Mucosa of rectum (tissue), 2 donors: Measurements from ENCODE around the gene HUS1B.
A peak's percentile ranks its signal among the peaks of the same experiment; 100 is the strongest.

Source experiments
- H3K27ac ChIP-seq, 2 donors: one replicate each; pipeline ENCODE4 v1.7.0; 2013; ENCODE audit warnings: inconsistent platforms in 2 of 2, low read depth in 2 of 2, low read length in 2 of 2
- H3K27me3 ChIP-seq, 2 donors: one replicate each; pipeline ENCODE4 v1.7.0; 2013; ENCODE audit warnings: low read length in 2 of 2; ENCODE audit not compliant: control insufficient read depth in 2 of 2, insufficient read depth in 2 of 2
- H3K36me3 ChIP-seq, 2 donors: one replicate each; pipeline ENCODE4 v1.7.0; 2013; ENCODE audit warnings: low read length in 2 of 2; ENCODE audit not compliant: control insufficient read depth in 2 of 2, insufficient read depth in 2 of 2
- H3K4me1 ChIP-seq, 2 donors: one replicate each; pipeline ENCODE4 v1.7.0; 2013; ENCODE audit warnings: low read length in 2 of 2, mild to moderate bottlenecking in 1 of 2; ENCODE audit not compliant: control insufficient read depth in 2 of 2, insufficient read depth in 2 of 2
- H3K4me3 ChIP-seq, 2 donors: one replicate each; pipeline ENCODE4 v1.7.0; 2013; ENCODE audit warnings: low read length in 2 of 2
- H3K9ac ChIP-seq, 2 donors: one replicate each; pipeline ENCODE4 v1.7.0; 2013; ENCODE audit warnings: low read length in 2 of 2, low read depth in 1 of 2, mild to moderate bottlenecking in 1 of 2
- H3K9me3 ChIP-seq, 2 donors: one replicate each; pipeline ENCODE4 v1.7.0; 2013; ENCODE audit warnings: low read length in 2 of 2; ENCODE audit not compliant: control insufficient read depth in 2 of 2
- donor health status: healthy.
- donor health status: Normal muscosa, but diverticular disease.

The HUS1B gene

DNA sequence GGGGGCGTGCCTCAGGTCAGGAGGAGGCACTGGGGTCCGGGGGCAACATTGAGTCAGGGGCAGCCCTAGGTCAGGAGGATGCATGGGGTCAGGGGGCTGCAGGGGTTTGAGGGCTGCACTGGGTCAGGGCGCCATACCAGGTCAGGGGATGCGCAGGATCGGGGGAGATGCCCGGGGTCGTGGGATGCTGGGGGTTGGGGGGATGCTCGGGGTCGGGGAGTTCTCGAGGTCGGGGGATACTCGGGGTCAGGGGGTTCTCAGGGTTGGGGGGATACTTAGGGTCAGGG is 36.8 kb upstream of the HUS1B start:
- no peaks in the 10 kb centered on the region for H3K27me3 ChIP-seq
- H3K36me3 ChIP-seq: no peaks in the 10 kb centered on the region
- H3K4me1 ChIP-seq: peaks cover 10 to 14% of the 10 kb centered on the region in 2 donors
- peak overlapping the region; percentile 71 to 91 for H3K4me3 ChIP-seq
- H3K9ac ChIP-seq: peak overlapping the region in 1 of 2 donors; percentile 73
- H3K9me3 ChIP-seq: no peaks in the 10 kb centered on the region
- no peak overlapping the region for H3K27ac ChIP-seq

DNA sequence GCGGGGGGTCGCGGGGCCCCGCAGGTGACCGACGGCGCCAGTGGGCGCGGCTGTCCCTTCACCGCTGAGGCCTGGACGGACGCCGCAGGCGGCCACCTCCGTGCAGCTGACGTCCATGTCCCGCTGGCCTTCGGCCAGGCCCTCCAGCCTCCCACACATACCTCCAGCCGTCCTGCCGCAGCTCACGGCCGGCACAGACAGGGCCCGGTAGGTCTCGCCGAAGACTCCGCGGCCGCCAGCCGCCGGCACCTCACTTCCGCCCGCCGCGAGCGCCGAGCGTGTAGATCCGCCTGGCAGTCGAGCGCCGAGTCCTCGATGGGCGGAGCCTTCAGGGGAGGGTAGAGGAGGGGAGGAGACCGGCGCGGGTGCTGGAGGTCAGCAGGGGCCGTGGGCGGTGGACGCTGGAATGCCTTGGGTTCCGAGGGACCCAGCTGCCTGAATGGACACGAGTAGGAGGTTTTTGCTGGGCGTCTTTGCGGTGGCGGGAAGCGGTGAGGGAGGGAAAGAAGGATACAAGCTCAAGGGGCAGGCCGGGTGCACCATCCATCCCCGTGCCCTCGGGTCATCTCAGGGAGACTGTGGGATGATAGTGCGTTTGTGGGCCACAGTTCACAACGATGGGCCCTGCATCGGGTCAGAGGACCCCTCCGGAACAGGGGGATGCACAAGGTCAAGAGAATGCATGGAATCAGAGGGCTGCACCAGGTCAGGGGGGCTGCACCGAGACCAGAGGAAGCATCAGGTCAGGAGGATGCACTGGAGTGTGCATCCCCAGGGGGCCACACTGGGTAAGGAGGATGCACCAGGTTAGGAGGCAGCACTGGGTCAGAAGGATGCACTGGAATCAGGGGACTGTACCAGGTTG is 36.2 kb upstream of the HUS1B start, which contains the start of gene EXOC2:
EXOC2 (minus strand) TSS at position 282 of the 865 bp plus-strand sequence. CDS start 55,321 bp downstream, outside the sequence.
- peak within 1 kb of the TSS; percentile 73 to 93 for H3K9ac ChIP-seq
- peak within 1 kb of the TSS; percentile 71 to 91 for H3K4me3 ChIP-seq
- no peaks in the 10 kb centered on the region for H3K27me3 ChIP-seq
- H3K4me1 ChIP-seq: peaks cover 10 to 14% of the 10 kb centered on the region in 2 donors
- H3K36me3 ChIP-seq: no peaks in the 10 kb centered on the region
- peak within 1 kb of the TSS; percentile 76 to 87 for H3K27ac ChIP-seq
- no peaks in the 10 kb centered on the region for H3K9me3 ChIP-seq

DNA sequence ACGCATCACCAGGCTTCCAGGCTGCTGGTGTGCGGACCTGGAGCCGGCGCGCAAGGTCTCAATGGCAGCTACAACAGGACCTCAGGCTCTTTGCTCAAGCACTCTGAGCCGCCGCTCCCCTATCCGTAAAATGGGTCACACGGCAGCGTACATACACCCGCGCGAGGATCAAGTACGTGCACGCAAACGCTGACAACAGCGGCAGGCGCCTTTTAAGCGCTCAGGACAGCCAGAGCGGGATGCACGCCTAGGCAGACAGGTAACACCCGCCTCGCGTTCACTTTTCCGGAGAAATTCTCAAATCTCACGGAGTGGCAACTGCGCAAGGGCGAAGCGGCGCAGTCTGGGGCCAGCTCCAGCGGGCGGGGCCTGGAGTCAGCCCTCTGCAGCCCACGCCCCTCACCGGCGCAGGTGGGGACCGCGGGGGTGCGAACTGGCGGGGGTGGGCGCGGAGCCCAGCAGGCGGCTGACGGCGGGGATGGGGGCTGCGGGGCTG is 35.5 kb upstream of the HUS1B start:
- Histone ChIP-seq H3K4me3 (peak overlapping the region; percentile 71 to 91), H3K27me3 (no peaks in the 10 kb centered on the region), H3K9ac (peak overlapping the region; percentile 70 to 72), H3K4me1 (peaks cover 10 to 14% of the 10 kb centered on the region in 2 donors), H3K9me3 (no peaks in the 10 kb centered on the region), H3K27ac (peak overlapping the region; percentile 76 to 87), H3K36me3 (no peaks in the 10 kb centered on the region)

DNA sequence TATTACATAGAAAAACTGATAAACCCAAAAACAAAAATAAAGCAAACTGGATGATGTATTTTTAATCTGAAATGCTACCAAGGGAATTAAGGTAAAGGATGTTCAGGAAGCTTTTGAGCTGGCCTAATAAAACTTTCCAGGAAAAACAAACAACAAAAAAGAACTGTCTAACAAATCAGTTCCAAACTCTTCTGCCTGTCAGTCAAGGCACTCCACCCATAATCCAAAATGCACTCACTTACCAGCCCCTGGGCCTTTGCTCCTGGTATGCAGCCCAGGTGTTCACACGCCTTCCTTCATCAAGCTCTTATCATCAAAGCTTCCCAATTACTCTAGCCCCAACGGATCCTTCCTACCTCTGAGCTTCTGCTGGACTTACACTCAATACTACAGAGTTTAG is 32.3 kb upstream of the HUS1B start:
- no peak overlapping the region for H3K27ac ChIP-seq
- peaks cover 14 to 17% of the 10 kb centered on the region in 2 donors for H3K4me1 ChIP-seq
- H3K27me3 ChIP-seq: no peaks in the 10 kb centered on the region
- H3K9me3 ChIP-seq: no peaks in the 10 kb centered on the region
- no peak overlapping the region for H3K4me3 ChIP-seq
- no peak overlapping the region for H3K9ac ChIP-seq
- no peaks in the 10 kb centered on the region for H3K36me3 ChIP-seq

DNA sequence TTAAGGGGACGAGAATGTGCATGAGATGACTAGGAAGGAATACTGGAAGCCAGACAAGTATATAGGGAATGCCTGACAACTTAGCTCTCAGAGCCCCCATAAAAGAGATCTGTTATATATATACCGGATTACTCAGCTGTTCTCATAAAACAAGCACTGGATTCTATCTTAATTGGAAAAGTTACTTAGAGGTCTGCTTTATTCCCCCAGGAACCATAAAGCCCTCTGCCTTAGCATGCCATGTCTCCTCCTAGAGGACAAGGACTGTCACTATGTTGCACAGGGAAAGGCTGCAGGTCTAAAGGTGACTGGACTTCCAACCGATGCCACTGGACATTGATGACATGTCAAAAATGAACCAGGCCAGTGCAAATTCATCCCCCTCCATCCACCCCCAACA is 29.6 kb upstream of the HUS1B start:
- Histone ChIP-seq H3K4me1 (peaks cover 4 to 13% of the 10 kb centered on the region in 2 donors), H3K9me3 (no peaks in the 10 kb centered on the region), H3K36me3 (no peaks in the 10 kb centered on the region), H3K9ac (no peak overlapping the region), H3K27ac (no peak overlapping the region), H3K27me3 (no peaks in the 10 kb centered on the region), H3K4me3 (no peak overlapping the region)

DNA sequence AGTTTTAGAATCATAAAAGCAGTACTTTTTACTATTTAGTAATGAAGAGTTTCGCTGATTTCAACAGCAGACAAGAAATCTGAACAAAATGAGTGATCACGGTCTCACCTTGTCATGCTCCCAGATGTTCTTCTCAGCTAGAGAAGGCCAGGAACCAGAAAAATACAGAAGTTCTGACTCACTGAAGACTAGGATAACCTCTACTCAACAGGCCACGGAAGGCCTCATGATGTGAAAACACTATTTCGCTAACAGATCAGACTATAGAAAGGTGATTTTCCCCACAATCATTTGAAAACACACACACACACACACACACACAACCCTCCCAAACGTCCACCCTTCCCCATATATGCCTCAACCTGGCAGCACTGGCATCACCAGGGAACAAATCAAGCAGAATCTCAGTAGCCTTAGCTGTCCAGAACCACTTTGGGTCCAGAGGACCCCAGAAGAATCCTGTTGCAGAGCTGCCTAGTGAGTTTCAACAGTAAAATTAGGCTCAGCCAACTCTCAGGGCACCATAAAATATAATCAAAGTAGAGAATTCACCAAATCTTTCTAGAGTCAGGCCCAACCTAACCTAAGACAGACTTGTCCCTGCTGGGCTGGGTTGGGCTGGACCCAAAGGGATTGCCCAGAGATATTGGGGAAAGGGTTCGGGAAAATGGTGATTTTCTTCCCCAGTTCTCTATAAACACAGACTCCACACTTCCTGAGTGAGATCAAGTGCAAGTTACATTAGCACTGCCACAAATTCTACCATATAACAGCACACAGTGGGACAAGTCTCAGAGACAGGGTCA is 28.1 kb upstream of the HUS1B start:
- no peak overlapping the region for H3K4me3 ChIP-seq
- H3K9me3 ChIP-seq: no peaks in the 10 kb centered on the region
- peak overlapping the region; percentile 14 to 52 for H3K27ac ChIP-seq
- no peaks in the 10 kb centered on the region for H3K36me3 ChIP-seq
- no peak overlapping the region for H3K9ac ChIP-seq
- H3K27me3 ChIP-seq: no peaks in the 10 kb centered on the region
- peaks cover 4 to 11% of the 10 kb centered on the region in 2 donors for H3K4me1 ChIP-seq

DNA sequence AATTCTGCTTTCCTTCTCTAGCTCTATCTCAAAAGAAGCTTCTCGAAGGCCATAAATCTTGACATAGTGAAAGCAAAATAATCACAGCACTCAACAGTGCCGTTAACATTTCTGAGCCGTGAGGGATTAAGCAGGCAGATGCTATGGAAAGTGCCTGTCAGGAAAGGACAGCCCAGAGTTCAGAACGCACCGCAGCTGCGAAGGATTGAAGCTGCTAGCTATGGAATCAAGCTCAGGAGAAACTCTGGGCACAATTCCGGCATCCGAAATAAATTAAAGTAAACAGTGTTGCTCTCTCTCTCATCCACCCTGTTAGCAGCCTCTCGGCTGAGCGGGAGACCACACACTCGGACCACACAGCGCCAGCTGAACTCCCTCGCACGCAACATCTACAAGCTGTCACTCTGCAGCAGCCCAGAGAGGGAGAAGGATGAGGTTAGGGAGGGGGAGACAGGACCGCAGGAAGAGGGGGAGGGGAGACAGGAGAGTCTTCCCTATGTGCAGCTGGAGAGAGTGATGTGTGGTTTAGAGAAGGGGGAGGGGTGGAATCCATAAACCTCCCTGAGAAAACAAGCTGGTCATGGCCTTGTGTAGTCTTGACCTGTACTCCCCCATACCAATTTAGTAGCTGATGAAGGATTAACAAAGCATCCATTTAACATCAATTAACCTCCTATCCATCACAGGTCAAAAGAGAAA is 27.0 kb upstream of the HUS1B start:
- Histone ChIP-seq H3K9me3 (no peaks in the 10 kb centered on the region), H3K36me3 (no peaks in the 10 kb centered on the region), H3K4me3 (peak overlapping the region; percentile 23 to 38), H3K27me3 (no peaks in the 10 kb centered on the region), H3K27ac (peak overlapping the region; percentile 35 to 36), H3K4me1 (peaks cover 4 to 11% of the 10 kb centered on the region in 2 donors), H3K9ac (peak overlapping the region in 1 of 2 donors; percentile 0)

DNA sequence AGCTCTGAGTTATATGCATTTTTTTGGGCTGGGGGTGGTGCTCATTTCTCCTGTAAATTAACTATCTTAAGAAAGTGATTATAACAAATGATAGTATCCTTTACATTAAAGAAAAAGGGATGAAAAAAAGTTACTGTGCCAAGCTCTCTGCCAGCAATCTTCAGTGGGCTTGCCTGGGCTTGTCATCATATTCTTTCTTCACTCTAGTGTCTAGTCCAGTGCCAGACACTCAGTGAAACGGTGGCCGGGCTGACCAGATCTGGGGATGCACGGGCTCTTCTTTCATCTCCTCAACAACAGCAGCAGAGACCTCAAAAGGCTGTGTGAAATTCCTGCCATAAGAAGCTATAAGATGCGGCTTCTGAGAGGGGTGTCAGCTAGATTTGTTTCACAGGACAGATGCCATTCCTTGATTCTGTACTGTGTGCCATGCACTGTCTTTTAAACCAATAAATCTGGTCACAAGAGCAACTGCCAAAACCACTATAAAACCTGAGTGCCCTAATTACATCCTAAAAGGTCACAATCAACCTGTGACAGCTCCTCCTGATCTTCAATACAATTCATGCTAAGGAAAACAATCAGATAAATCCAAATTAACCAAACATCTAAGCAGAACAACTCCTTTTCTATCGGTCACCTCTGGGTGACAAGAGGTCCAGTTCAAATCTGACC is 23.9 kb upstream of the HUS1B start:
- Histone ChIP-seq H3K9me3 (no peaks in the 10 kb centered on the region), H3K9ac (peak overlapping the region in 1 of 2 donors; percentile 38), H3K27ac (no peak overlapping the region), H3K27me3 (no peaks in the 10 kb centered on the region), H3K4me3 (no peak overlapping the region), H3K4me1 (peaks cover 4 to 11% of the 10 kb centered on the region in 2 donors), H3K36me3 (no peaks in the 10 kb centered on the region)

DNA sequence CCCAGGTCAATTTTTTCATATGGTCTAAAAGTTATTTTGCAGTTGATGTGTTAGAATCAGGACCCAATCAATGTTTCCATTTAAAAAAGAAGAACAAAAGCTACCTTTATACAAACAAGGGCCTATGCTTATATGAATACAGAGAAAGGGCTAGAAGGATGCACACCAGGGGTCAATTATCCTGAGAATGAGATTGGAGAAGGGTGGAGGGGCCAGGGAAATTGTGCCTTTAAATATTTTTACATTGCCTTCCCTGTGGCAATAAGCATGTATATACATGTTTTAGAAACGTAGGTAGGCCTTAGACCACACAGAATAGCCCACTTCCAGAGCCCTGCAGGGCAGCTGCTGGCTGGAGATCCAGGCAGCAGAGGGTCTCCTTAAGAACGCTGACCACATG is 23.4 kb upstream of the HUS1B start:
- Histone ChIP-seq H3K4me3 (no peak overlapping the region), H3K9ac (no peak overlapping the region), H3K27me3 (no peaks in the 10 kb centered on the region), H3K4me1 (peaks cover 4 to 11% of the 10 kb centered on the region in 2 donors), H3K27ac (no peak overlapping the region), H3K9me3 (no peaks in the 10 kb centered on the region), H3K36me3 (no peaks in the 10 kb centered on the region)
